22Rv1 (cell line): ENCODE data around the gene CPLANE2.

Experiments used
- CTCF ChIP-seq: fragments of 450-650 bp; IDR thresholded peaks from 2 replicates; pipeline ENCODE4 v1.5.1; 2017; ENCODE audit warnings: mild to moderate bottlenecking
- ZFX ChIP-seq: fragments of 450-650 bp; IDR thresholded peaks from 2 replicates; pipeline ENCODE4 v1.6.1; 2017; ENCODE audit warnings: antibody characterized with exemption, borderline replicate concordance

- TF ChIP-seq CTCF (no peak), ZFX (no peak)
Measured at GRCh38 chr1:16252912-16253311, 15.9 kb upstream of the CPLANE2 start.
